Peyer's patch (tissue), 4 donors: Measurements from ENCODE around the gene NRXN3.

Source experiments
- POLR2A ChIP-seq, 2 donors: fragments of 450-650 bp; IDR thresholded peaks; one replicate each; pipeline ENCODE4 v1.5.1; 2017; ENCODE audit warnings: antibody characterized with exemption in 2 of 2, mild to moderate bottlenecking in 2 of 2, moderate library complexity in 2 of 2
- TF ChIP-seq, protein P1 (sequence below), 6 experiments: fragments of 450-650 bp in 4 of 6; fragments of 200-600 bp in 2 of 6; sonication (generic) in 1 of 6; IDR thresholded peaks; one replicate each; pipeline ENCODE4 v1.5.1; 2017 to 2019; ENCODE audit warnings: antibody characterized with exemption in 6 of 6, mild to moderate bottlenecking in 3 of 6, moderate library complexity in 1 of 6

DNA sequence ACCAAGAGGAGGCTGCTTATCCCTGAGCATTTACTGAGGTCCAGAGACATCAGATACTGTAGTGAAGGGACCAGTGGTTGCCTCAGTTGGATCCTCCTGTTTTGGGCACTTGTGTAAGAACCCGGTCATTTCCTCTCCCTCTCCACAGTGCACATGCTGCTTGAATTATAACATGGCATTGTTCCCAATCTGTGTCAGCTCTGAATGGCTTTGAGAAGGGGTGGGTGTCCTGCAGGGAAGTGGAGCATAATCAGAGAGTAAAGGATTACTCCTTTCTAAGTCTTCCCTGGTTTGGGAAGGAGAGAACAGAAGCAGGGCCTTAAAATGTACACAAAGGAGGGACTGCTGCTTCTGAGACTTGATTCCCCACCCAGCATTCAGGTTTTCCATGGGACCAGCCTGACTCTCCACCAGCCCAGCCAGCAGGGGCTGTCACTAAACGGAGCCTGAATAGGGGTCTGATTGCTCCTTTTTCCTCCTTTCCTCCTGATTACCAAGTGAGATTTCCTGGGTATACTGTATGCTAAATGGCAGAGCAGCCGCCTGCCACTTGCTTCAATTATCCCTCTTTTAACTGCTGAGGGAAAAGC is 78.4 kb downstream of the NRXN3 start:
- TF ChIP-seq, protein P1, sequence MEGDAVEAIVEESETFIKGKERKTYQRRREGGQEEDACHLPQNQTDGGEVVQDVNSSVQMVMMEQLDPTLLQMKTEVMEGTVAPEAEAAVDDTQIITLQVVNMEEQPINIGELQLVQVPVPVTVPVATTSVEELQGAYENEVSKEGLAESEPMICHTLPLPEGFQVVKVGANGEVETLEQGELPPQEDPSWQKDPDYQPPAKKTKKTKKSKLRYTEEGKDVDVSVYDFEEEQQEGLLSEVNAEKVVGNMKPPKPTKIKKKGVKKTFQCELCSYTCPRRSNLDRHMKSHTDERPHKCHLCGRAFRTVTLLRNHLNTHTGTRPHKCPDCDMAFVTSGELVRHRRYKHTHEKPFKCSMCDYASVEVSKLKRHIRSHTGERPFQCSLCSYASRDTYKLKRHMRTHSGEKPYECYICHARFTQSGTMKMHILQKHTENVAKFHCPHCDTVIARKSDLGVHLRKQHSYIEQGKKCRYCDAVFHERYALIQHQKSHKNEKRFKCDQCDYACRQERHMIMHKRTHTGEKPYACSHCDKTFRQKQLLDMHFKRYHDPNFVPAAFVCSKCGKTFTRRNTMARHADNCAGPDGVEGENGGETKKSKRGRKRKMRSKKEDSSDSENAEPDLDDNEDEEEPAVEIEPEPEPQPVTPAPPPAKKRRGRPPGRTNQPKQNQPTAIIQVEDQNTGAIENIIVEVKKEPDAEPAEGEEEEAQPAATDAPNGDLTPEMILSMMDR (IDR thresholded peaks at IDR 0.05): no peak
- TF ChIP-seq POLR2A (IDR thresholded peaks at IDR 0.05): no peak
